ENCODE measurements around the gene ZBTB42. TPM values are rescaled to one million over a fixed set of nuclear protein-coding genes. Genes with fewer than 3 reads are reported as not detected.

The ZBTB42 gene
- total and polyA plus RNA-seq, 7 donors: 1.5 to 5.5 (median 4.2) TPM

- H3K4me3 ChIP-seq: no peak overlapping the region
- no peaks in the 10 kb centered on the region for H3K27me3 ChIP-seq
- peaks cover 8 to 81% (median 41%) of the 10 kb centered on the region in 4 donors for H3K36me3 ChIP-seq
- 90 to 93% methylated on average over 13 of the region's 13 CpGs for WGBS, 2 donors
- TF ChIP-seq EP300 (IDR thresholded peaks at IDR 0.05) (no peak), POLR2A (IDR thresholded peaks at IDR 0.05) (no peak)
- H3K4me1 ChIP-seq: no peaks in the 10 kb centered on the region
- H3K27ac ChIP-seq: no peak overlapping the region
- no peak for DNase-seq
- intact Hi-C loops (cut with DNase I): no loop called here
- H3K9me3 ChIP-seq: no peaks in the 10 kb centered on the region
Measured at GRCh38 chr14:104775073-104775489, 25.8 kb upstream of the ZBTB42 start.

- Histone ChIP-seq H3K27me3 (no peaks in the 10 kb centered on the region), H3K27ac (no peak overlapping the region), H3K36me3 (peaks cover 8 to 79% (median 37%) of the 10 kb centered on the region in 4 donors), H3K4me3 (no peak overlapping the region), H3K4me1 (no peaks in the 10 kb centered on the region), H3K9me3 (no peaks in the 10 kb centered on the region)
- no peak for DNase-seq
- 98% methylated on average over 15 of the region's 15 CpGs for WGBS, 2 donors
- intact Hi-C loops (cut with DNase I): no loop called here
- TF ChIP-seq POLR2AphosphoS5 (IDR thresholded peaks at IDR 0.05): no peak
- no peak for TF ChIP-seq POLR2A (IDR thresholded peaks at IDR 0.05)
- TF ChIP-seq CTCF (IDR thresholded peaks at IDR 0.05): no peak
- no peak for TF ChIP-seq EP300 (IDR thresholded peaks at IDR 0.05)
Measured at GRCh38 chr14:104776481-104776880, 24.4 kb upstream of the ZBTB42 start.

GRCh38 chr14:104776961-104777807 is 23.7 kb upstream of the ZBTB42 start:
- Histone ChIP-seq H3K9me3 (no peaks in the 10 kb centered on the region), H3K4me1 (no peaks in the 10 kb centered on the region), H3K27ac (no peak overlapping the region), H3K27me3 (no peaks in the 10 kb centered on the region), H3K4me3 (no peak overlapping the region), H3K36me3 (peaks cover 8 to 79% (median 30%) of the 10 kb centered on the region in 4 donors)
- no peak for TF ChIP-seq POLR2AphosphoS5 (IDR thresholded peaks at IDR 0.05)
- no peak for TF ChIP-seq POLR2A (IDR thresholded peaks at IDR 0.05)
- no peak for TF ChIP-seq CTCF (IDR thresholded peaks at IDR 0.05)
- no peak for TF ChIP-seq EP300 (IDR thresholded peaks at IDR 0.05)
- intact Hi-C loops (cut with DNase I): no loop called here
- no peak for DNase-seq
- 88 to 91% methylated on average over 16 of the region's 16 CpGs for WGBS, 2 donors

GRCh38 chr14:104777808-104778249 is 23.1 kb upstream of the ZBTB42 start:
- Histone ChIP-seq H3K9me3 (no peaks in the 10 kb centered on the region), H3K27ac (no peak overlapping the region), H3K4me1 (no peaks in the 10 kb centered on the region), H3K27me3 (no peaks in the 10 kb centered on the region), H3K4me3 (no peak overlapping the region), H3K36me3 (peaks cover 8 to 73% (median 24%) of the 10 kb centered on the region in 4 donors)
- 90% methylated on average over 15 of the region's 15 CpGs for WGBS, 2 donors
- intact Hi-C loops (cut with DNase I): no loop called here
- no peak for DNase-seq
- TF ChIP-seq POLR2A (IDR thresholded peaks at IDR 0.05): no peak
- TF ChIP-seq POLR2AphosphoS5 (IDR thresholded peaks at IDR 0.05): no peak
- TF ChIP-seq EP300 (IDR thresholded peaks at IDR 0.05): no peak
- no peak for TF ChIP-seq CTCF (IDR thresholded peaks at IDR 0.05)

- WGBS, 2 donors: 89 to 90% methylated on average over 15 of the region's 15 CpGs
- intact Hi-C loops (cut with DNase I): no loop called here
- no peaks in the 10 kb centered on the region for H3K4me1 ChIP-seq
- no peak for DNase-seq
- no peak for TF ChIP-seq POLR2AphosphoS5 (IDR thresholded peaks at IDR 0.05)
- no peak for TF ChIP-seq POLR2A (IDR thresholded peaks at IDR 0.05)
- no peak for TF ChIP-seq EP300 (IDR thresholded peaks at IDR 0.05)
- no peak for TF ChIP-seq CTCF (IDR thresholded peaks at IDR 0.05)
- H3K4me3 ChIP-seq: no peak overlapping the region
- no peak overlapping the region for H3K27ac ChIP-seq
- H3K9me3 ChIP-seq: no peaks in the 10 kb centered on the region
- H3K36me3 ChIP-seq: peaks cover 4 to 63% (median 17%) of the 10 kb centered on the region in 4 donors
- no peaks in the 10 kb centered on the region for H3K27me3 ChIP-seq
Measured at GRCh38 chr14:104778694-104779331, 22.1 kb upstream of the ZBTB42 start.
